ENCODE results near the gene CCL22. TPM values are rescaled to one million over a fixed set of nuclear protein-coding genes. Genes with fewer than 3 reads are reported as not detected.
A peak's percentile ranks its signal among the peaks of the same experiment; 100 is the strongest.
"Not testable (repeated sequence)": the region's sequence is repeated elsewhere in the genome, so short reads cannot be mapped to it uniquely, and the experiment has no call there.

The CCL22 gene
- total RNA-seq, 1 donor from 2014 or later, result 0.17 TPM

GRCh38 chr16:57372372-57373116, 14.0 kb downstream of the CCL22 start, which contains the start of gene CX3CL1:
CX3CL1 (plus strand) TSS chr16:57372490; CDS start chr16:57372569, 79 bp downstream.
- H3K36me3 Mint-ChIP-seq, result no peaks in the 10 kb centered on the region
- H3K4me3 Mint-ChIP-seq, result peak within 1 kb of the TSS; percentile 78
- H3K9me3 Mint-ChIP-seq, result no peaks in the 10 kb centered on the region
- H3K4me1 Mint-ChIP-seq (ENCODE audit: unreplicated experiment), result peaks cover 17% of the 10 kb centered on the region
- no peaks in the 10 kb centered on the region for H3K27me3 Mint-ChIP-seq
- DNase-seq (ENCODE audit: extremely low spot score, unreplicated experiment), result peak; percentile 78
- peak; percentile 31 for TF ChIP-seq CTCF (conservative IDR thresholded peaks at IDR 0.05)
- H3K27ac Mint-ChIP-seq, result peak within 1 kb of the TSS; percentile 23

GRCh38 chr16:57373117-57373947, 14.7 kb downstream of the CCL22 start:
- peak overlapping the region; percentile 78 for H3K4me3 Mint-ChIP-seq
- H3K4me1 Mint-ChIP-seq (ENCODE audit: unreplicated experiment), result peaks cover 23% of the 10 kb centered on the region
- no peak for DNase-seq (ENCODE audit: extremely low spot score, unreplicated experiment)
- no peaks in the 10 kb centered on the region for H3K9me3 Mint-ChIP-seq
- peak overlapping the region; percentile 26 for H3K27ac Mint-ChIP-seq
- H3K36me3 Mint-ChIP-seq, result no peaks in the 10 kb centered on the region
- no peaks in the 10 kb centered on the region for H3K27me3 Mint-ChIP-seq
- no peak for TF ChIP-seq CTCF (conservative IDR thresholded peaks at IDR 0.05)

GRCh38 chr16:57374067-57374534, 15.5 kb downstream of the CCL22 start:
- DNase-seq (ENCODE audit: extremely low spot score, unreplicated experiment), result no peak
- H3K4me1 Mint-ChIP-seq (ENCODE audit: unreplicated experiment), result peaks cover 23% of the 10 kb centered on the region
- no peak for TF ChIP-seq CTCF (conservative IDR thresholded peaks at IDR 0.05)
- H3K27me3 Mint-ChIP-seq, result no peaks in the 10 kb centered on the region
- peak overlapping the region; percentile 78 for H3K4me3 Mint-ChIP-seq
- no peaks in the 10 kb centered on the region for H3K9me3 Mint-ChIP-seq
- H3K27ac Mint-ChIP-seq, result no peak overlapping the region
- no peaks in the 10 kb centered on the region for H3K36me3 Mint-ChIP-seq

- not testable (repeated sequence) for H3K36me3 Mint-ChIP-seq; H3K9me3 Mint-ChIP-seq; DNase-seq (ENCODE audit: extremely low spot score, unreplicated experiment); H3K4me3 Mint-ChIP-seq; H3K27me3 Mint-ChIP-seq; H3K27ac Mint-ChIP-seq
- peaks cover 23% of the 10 kb centered on the region for H3K4me1 Mint-ChIP-seq (ENCODE audit: unreplicated experiment)
Observed at GRCh38 chr16:57374925-57375465, 16.4 kb downstream of the CCL22 start.

- no peak for TF ChIP-seq CTCF (conservative IDR thresholded peaks at IDR 0.05)
Observed at GRCh38 chr16:57376313-57376818, 17.8 kb downstream of the CCL22 start.

More at GRCh38 chr16:57376313-57376818, 17.8 kb downstream of the CCL22 start:
- no peak for DNase-seq (ENCODE audit: extremely low spot score, unreplicated experiment)
- Mint-ChIP-seq H3K4me1 (ENCODE audit: unreplicated experiment) (peaks cover 23% of the 10 kb centered on the region), H3K27me3 (no peaks in the 10 kb centered on the region), H3K4me3 (no peak overlapping the region), H3K9me3 (no peaks in the 10 kb centered on the region), H3K36me3 (no peaks in the 10 kb centered on the region), H3K27ac (no peak overlapping the region)
